Measurements from ENCODE around the gene HERPUD1. TPM values are rescaled to one million over a fixed set of nuclear protein-coding genes. Genes with fewer than 3 reads are reported as not detected.
A peak's percentile ranks its signal among the peaks of the same experiment; 100 is the strongest.

HERPUD1 gene
- total and polyA plus RNA-seq, 9 of the 15 experiments (the other 6 are each of a cell fraction or from before 2014, with no cell fraction given): 14.2 to 60.7 (median 37.4) TPM

DNA sequence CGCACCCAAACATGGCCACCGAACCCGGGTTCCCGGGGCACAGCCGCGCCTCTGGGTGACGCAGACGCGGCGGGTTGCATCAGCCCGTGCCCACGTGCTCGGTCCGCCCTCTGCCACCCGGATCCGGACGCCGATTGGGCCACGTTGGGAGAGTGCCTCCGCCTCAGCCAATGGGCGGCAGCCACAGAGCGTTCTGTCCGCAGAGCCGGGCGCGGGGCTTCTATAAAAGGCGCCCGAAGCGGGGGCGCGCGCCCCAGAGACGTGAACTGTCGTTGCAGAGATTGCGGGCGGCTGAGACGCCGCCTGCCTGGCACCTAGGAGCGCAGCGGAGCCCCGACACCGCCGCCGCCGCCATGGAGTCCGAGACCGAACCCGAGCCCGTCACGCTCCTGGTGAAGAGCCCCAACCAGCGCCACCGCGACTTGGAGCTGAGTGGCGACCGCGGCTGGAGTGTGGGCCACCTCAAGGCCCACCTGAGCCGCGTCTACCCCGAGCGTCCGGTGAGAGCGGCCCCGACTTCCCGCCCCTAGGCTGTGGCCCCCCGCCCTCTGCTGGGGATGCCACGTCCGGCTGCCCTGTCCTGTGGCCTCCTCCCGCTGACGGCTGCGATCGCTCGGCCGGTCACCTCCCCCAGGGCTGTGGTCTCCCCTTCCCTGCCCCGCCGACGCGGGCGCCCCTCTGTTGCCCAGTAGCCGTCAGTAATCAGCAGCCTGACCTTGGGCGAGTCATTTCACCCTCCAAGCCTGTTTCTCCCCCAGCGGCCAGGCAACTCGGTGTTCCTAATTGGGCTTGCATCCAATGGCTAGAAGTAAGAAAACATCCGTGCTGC is at the start of gene HERPUD1 (continued):
- no peak for TF ChIP-seq OTX1 (CRISPR knock-in tag; IDR thresholded peaks at IDR 0.05)
- TF ChIP-seq PHF21A (IDR thresholded peaks at IDR 0.05; ENCODE audit: borderline replicate concordance, low read depth): peak; percentile 93
- TF ChIP-seq NFRKB (IDR thresholded peaks at IDR 0.05; ENCODE audit: low read depth): 0 out of 2 replicates have a peak, but pooled peaks have one; percentile 59
- peak; percentile 85; the same call in 1 of the 2 replicates for TF ChIP-seq PHF8 (IDR thresholded peaks at IDR 0.05; ENCODE audit: borderline replicate concordance, low read length)
- TF ChIP-seq, protein P1, sequence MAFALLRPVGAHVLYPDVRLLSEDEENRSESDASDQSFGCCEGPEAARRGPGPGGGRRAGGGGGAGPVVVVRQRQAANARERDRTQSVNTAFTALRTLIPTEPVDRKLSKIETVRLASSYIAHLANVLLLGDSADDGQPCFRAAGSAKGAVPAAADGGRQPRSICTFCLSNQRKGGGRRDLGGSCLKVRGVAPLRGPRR (CRISPR knock-in tag; IDR thresholded peaks at IDR 0.05): no peak
- TF ChIP-seq, protein P2, sequence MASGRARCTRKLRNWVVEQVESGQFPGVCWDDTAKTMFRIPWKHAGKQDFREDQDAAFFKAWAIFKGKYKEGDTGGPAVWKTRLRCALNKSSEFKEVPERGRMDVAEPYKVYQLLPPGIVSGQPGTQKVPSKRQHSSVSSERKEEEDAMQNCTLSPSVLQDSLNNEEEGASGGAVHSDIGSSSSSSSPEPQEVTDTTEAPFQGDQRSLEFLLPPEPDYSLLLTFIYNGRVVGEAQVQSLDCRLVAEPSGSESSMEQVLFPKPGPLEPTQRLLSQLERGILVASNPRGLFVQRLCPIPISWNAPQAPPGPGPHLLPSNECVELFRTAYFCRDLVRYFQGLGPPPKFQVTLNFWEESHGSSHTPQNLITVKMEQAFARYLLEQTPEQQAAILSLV (tag; IDR thresholded peaks at IDR 0.05): peak; percentile 76
- TF ChIP-seq RBM15 (IDR thresholded peaks at IDR 0.05; ENCODE audit: insufficient read depth, low read length): 0 out of 2 replicates have a peak, but pooled peaks have one; percentile 95
- TF ChIP-seq, protein P3, sequence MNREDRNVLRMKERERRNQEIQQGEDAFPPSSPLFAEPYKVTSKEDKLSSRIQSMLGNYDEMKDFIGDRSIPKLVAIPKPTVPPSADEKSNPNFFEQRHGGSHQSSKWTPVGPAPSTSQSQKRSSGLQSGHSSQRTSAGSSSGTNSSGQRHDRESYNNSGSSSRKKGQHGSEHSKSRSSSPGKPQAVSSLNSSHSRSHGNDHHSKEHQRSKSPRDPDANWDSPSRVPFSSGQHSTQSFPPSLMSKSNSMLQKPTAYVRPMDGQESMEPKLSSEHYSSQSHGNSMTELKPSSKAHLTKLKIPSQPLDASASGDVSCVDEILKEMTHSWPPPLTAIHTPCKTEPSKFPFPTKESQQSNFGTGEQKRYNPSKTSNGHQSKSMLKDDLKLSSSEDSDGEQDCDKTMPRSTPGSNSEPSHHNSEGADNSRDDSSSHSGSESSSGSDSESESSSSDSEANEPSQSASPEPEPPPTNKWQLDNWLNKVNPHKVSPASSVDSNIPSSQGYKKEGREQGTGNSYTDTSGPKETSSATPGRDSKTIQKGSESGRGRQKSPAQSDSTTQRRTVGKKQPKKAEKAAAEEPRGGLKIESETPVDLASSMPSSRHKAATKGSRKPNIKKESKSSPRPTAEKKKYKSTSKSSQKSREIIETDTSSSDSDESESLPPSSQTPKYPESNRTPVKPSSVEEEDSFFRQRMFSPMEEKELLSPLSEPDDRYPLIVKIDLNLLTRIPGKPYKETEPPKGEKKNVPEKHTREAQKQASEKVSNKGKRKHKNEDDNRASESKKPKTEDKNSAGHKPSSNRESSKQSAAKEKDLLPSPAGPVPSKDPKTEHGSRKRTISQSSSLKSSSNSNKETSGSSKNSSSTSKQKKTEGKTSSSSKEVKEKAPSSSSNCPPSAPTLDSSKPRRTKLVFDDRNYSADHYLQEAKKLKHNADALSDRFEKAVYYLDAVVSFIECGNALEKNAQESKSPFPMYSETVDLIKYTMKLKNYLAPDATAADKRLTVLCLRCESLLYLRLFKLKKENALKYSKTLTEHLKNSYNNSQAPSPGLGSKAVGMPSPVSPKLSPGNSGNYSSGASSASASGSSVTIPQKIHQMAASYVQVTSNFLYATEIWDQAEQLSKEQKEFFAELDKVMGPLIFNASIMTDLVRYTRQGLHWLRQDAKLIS (CRISPR knock-in tag; IDR thresholded peaks at IDR 0.05): peak; percentile 99
- peak; percentile 78 for TF ChIP-seq MBD2 (IDR thresholded peaks at IDR 0.05; ENCODE audit: borderline replicate concordance, low read depth)
- TF ChIP-seq ZC3H8 (IDR thresholded peaks at IDR 0.05): no peak
- peak; percentile 79; the same call in 1 of the 2 replicates for TF ChIP-seq KAT7 (CRISPR knock-in tag; IDR thresholded peaks at IDR 0.05; ENCODE audit: borderline replicate concordance)
- no peak for TF ChIP-seq GATAD2A (IDR thresholded peaks at IDR 0.05)
- TF ChIP-seq BACH1 (tag; IDR thresholded peaks at IDR 0.05): no peak
- TF ChIP-seq, protein P4, sequence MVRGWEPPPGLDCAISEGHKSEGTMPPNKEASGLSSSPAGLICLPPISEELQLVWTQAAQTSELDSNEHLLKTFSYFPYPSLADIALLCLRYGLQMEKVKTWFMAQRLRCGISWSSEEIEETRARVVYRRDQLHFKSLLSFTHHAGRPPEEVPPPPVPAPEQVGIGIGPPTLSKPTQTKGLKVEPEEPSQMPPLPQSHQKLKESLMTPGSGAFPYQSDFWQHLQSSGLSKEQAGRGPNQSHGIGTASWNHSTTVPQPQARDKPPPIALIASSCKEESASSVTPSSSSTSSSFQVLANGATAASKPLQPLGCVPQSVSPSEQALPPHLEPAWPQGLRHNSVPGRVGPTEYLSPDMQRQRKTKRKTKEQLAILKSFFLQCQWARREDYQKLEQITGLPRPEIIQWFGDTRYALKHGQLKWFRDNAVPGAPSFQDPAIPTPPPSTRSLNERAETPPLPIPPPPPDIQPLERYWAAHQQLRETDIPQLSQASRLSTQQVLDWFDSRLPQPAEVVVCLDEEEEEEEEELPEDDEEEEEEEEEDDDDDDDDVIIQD (CRISPR knock-in tag; IDR thresholded peaks at IDR 0.05): no peak
- TF ChIP-seq POLR2B (IDR thresholded peaks at IDR 0.05; ENCODE audit: low read depth, partially characterized antibody): peak; percentile 97
- TF ChIP-seq ESRRB (CRISPR knock-in tag; IDR thresholded peaks at IDR 0.05; ENCODE audit: borderline replicate concordance): no peak
- TF ChIP-seq PML (IDR thresholded peaks at IDR 0.05; ENCODE audit: low read length): peak; percentile 93
- TF ChIP-seq NRF1 (conservative IDR thresholded peaks at IDR 0.05 in 1 of 2, IDR thresholded peaks at IDR 0.05 in 1 of 2): peak; percentile 79 to 82
- no peak for TF ChIP-seq ZNF41 (CRISPR knock-in tag; conservative IDR thresholded peaks at IDR 0.05)
- TF ChIP-seq MED1 (CRISPR knock-in tag; IDR thresholded peaks at IDR 0.05; ENCODE audit: borderline replicate concordance): no peak
- TF ChIP-seq ZNF444 (CRISPR knock-in tag; IDR thresholded peaks at IDR 0.05): no peak
